NCI-H146 treated with DMSO at 0.1 percent for 48 hours (cell line): ENCODE results near the gene TXNDC17.
"Not testable (repeated sequence)": the region's sequence is repeated elsewhere in the genome, so short reads cannot be mapped to it uniquely, and the experiment has no call there.

Experiments
- DNase-seq: peaks from one replicate; lab custom pipeline; 2025; ENCODE audit not compliant: unreplicated experiment; lab: John Stamatoyannopoulos, UW

The TXNDC17 gene

GRCh38 chr17:6682339-6682738 lies 41.5 kb downstream of the TXNDC17 start:
- no peak for DNase-seq

GRCh38 chr17:6683081-6683684 lies 42.3 kb downstream of the TXNDC17 start:
- no peak for DNase-seq

GRCh38 chr17:6683730-6684459 lies 43.0 kb downstream of the TXNDC17 start:
- DNase-seq = no peak

GRCh38 chr17:6684460-6684783 lies 43.6 kb downstream of the TXNDC17 start:
- DNase-seq = no peak

- no peak for DNase-seq
Observed at GRCh38 chr17:6684881-6685767, 44.3 kb downstream of the TXNDC17 start.

GRCh38 chr17:6686026-6686425 lies 45.2 kb downstream of the TXNDC17 start:
- DNase-seq = no peak

- no peak for DNase-seq
Observed at GRCh38 chr17:6688944-6689343, 48.1 kb downstream of the TXNDC17 start.

- DNase-seq = no peak
Observed at GRCh38 chr17:6690641-6691040, 49.8 kb downstream of the TXNDC17 start.

GRCh38 chr17:6691546-6691945 lies 50.7 kb downstream of the TXNDC17 start:
- DNase-seq = no peak

- DNase-seq = not testable (repeated sequence)
Observed at GRCh38 chr17:6691958-6692357, 51.1 kb downstream of the TXNDC17 start.
